Type B pancreatic cell (in vitro differentiated cells): ENCODE data around the gene NOP56. TPM values are rescaled to one million over a fixed set of nuclear protein-coding genes. Genes with fewer than 3 reads are reported as not detected.

Experiments used
- DNase-seq: peaks from one replicate; pipeline ENCODE4 v3.0.0; 2021; ENCODE audit warnings: mixed read lengths; ENCODE audit not compliant: unreplicated experiment; ENCODE audit errors: extremely low spot score
- H3K27ac Mint-ChIP-seq: 2 replicates; pipeline ENCODE4 v1.8.0; 2021; ENCODE audit warnings: mild to moderate bottlenecking, mixed read lengths
- H3K27me3 Mint-ChIP-seq: 2 replicates; pipeline ENCODE4 v1.8.0; 2021; ENCODE audit warnings: mixed read lengths
- H3K36me3 Mint-ChIP-seq: 2 replicates; pipeline ENCODE4 v1.8.0; 2021; ENCODE audit warnings: mixed read lengths
- H3K4me1 Mint-ChIP-seq: one replicate; pipeline ENCODE4 v1.8.0; 2021; ENCODE audit warnings: mixed read lengths; ENCODE audit not compliant: unreplicated experiment
- H3K4me3 Mint-ChIP-seq: 2 replicates; pipeline ENCODE4 v1.8.0; 2021; ENCODE audit warnings: mild to moderate bottlenecking, mixed read lengths
- H3K9me3 Mint-ChIP-seq: 2 replicates; pipeline ENCODE4 v1.8.0; 2021; ENCODE audit warnings: mixed read lengths
- total RNA-seq: library from RNA; stranded (reverse); gene quantifications from 2 replicates; pipeline ENCODE4 v1.2.1, GENCODE V29; 2021; ENCODE audit warnings: low replicate concordance
- TF ChIP-seq, protein P1 (sequence below): fragments of 200-600 bp; sonication (generic); conservative IDR thresholded peaks from 2 replicates; pipeline ENCODE4 v1.5.0; 2021; ENCODE audit warnings: antibody characterized with exemption, mild to moderate bottlenecking

Gene NOP56
- total RNA-seq, 1 donor from 2014 or later, result 364 TPM

DNA sequence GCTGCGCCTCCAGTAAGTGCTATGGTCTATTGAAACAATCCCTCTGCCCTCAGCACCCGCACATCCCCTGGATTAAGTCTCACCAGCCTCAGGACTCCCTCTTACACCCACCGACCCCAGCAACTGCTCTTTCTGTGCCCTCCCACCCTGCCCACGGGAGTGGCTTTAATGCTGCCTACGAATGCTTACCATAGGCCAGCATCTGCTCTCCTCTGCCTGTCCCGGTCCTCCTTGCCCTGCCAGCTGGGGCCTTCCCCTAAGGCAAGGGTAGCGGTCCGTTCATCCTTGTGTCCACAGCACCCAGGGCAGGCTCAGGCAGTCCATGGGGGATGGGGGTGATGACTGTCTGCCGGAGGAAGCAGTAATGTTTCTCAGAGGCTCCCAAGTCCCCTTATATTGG, 44.2 kb downstream of the NOP56 start:
- no peaks in the 10 kb centered on the region for H3K36me3 Mint-ChIP-seq
- DNase-seq, result peak; percentile 60
- H3K4me3 Mint-ChIP-seq, result no peak overlapping the region
- H3K9me3 Mint-ChIP-seq, result no peaks in the 10 kb centered on the region
- peaks cover 65% of the 10 kb centered on the region for H3K27me3 Mint-ChIP-seq
- H3K4me1 Mint-ChIP-seq, result peaks cover 13% of the 10 kb centered on the region
- TF ChIP-seq, protein P1, sequence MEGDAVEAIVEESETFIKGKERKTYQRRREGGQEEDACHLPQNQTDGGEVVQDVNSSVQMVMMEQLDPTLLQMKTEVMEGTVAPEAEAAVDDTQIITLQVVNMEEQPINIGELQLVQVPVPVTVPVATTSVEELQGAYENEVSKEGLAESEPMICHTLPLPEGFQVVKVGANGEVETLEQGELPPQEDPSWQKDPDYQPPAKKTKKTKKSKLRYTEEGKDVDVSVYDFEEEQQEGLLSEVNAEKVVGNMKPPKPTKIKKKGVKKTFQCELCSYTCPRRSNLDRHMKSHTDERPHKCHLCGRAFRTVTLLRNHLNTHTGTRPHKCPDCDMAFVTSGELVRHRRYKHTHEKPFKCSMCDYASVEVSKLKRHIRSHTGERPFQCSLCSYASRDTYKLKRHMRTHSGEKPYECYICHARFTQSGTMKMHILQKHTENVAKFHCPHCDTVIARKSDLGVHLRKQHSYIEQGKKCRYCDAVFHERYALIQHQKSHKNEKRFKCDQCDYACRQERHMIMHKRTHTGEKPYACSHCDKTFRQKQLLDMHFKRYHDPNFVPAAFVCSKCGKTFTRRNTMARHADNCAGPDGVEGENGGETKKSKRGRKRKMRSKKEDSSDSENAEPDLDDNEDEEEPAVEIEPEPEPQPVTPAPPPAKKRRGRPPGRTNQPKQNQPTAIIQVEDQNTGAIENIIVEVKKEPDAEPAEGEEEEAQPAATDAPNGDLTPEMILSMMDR, result no peak
- H3K27ac Mint-ChIP-seq, result no peak overlapping the region

DNA sequence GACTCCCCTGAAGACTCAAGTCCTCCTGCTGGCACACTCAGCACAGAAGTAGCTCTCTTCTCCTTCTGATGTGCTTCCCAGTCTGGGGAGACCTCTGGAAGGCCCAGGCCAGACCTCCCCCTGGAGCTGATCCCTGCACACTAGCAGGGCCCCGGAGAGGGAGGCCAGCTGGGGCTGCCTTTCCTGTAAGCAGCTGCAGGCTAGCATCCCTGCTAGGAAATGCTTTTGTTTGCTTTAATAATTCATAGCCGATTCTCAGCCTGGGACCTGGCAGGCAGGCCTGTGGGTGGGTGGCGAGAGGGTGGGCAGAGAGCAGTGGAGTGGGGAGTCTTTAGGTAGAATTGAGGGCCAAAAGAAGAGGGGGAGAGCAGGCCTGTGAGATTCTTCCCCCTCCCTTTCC, 45.3 kb downstream of the NOP56 start:
- no peak overlapping the region for H3K27ac Mint-ChIP-seq
- no peaks in the 10 kb centered on the region for H3K9me3 Mint-ChIP-seq
- no peaks in the 10 kb centered on the region for H3K36me3 Mint-ChIP-seq
- H3K4me3 Mint-ChIP-seq, result no peak overlapping the region
- peaks cover 9% of the 10 kb centered on the region for H3K4me1 Mint-ChIP-seq
- no peak for DNase-seq
- TF ChIP-seq, protein P1, result no peak
- peaks cover 64% of the 10 kb centered on the region for H3K27me3 Mint-ChIP-seq

DNA sequence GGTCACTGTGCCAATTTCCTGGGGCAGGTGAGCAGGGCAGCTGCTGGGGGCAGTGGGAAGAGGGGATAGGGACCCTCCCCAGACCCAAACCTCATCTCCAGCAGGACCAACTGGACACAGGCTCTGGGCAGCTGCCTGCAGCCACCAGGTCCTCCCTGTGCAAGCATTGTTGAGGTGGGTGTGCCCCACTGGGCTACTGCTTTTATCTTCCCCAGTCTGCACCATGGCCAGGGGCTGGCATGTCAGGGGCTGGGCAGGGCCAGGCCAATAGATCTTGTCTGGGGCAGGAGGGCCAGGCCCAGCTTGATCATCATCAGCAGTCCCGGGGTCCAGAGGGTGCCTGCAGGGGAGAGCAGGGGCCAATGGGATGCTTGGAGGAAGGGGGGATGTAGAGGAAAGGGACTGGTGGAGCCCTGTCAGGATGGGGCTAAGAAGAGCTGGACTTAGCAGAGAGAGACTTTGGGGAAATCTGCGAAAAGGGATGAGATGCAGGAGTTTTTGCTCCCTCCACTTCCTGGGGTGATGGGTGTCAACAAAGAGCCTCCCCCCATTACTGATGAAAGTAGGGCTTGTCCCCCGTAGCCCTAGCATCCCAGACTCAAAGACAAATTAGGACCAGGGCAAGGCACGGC, 45.9 kb downstream of the NOP56 start:
- no peak overlapping the region for H3K4me3 Mint-ChIP-seq
- no peaks in the 10 kb centered on the region for H3K36me3 Mint-ChIP-seq
- TF ChIP-seq, protein P1, result no peak
- H3K4me1 Mint-ChIP-seq, result peaks cover 9% of the 10 kb centered on the region
- H3K27ac Mint-ChIP-seq, result no peak overlapping the region
- no peaks in the 10 kb centered on the region for H3K9me3 Mint-ChIP-seq
- DNase-seq, result peak; percentile 64
- peaks cover 64% of the 10 kb centered on the region for H3K27me3 Mint-ChIP-seq

DNA sequence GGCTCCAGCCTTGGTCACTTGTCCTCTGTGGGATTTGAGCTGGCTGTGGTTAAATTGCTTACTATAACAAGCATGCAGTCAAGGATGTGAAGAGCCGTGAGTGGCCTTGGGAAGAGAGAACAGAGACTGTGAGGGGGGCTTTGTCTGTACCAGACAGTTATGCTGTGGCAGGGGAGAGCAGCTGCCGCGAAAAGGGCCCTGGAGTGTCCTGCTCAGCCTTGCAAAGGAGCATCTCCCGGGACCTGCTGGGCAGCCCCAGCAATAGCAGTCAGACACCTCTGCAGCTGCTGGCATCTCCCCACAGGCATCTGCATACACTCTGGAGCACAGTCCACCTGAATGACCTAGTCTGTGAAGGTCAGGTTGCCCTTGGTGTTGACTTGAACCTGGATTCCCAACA, 46.5 kb downstream of the NOP56 start:
- Mint-ChIP-seq H3K27me3 (peaks cover 63% of the 10 kb centered on the region), H3K27ac (no peak overlapping the region), H3K36me3 (no peaks in the 10 kb centered on the region), H3K9me3 (no peaks in the 10 kb centered on the region), H3K4me3 (no peak overlapping the region), H3K4me1 (peaks cover 9% of the 10 kb centered on the region)
- TF ChIP-seq, protein P1, result no peak
- DNase-seq, result peak; percentile 52

DNA sequence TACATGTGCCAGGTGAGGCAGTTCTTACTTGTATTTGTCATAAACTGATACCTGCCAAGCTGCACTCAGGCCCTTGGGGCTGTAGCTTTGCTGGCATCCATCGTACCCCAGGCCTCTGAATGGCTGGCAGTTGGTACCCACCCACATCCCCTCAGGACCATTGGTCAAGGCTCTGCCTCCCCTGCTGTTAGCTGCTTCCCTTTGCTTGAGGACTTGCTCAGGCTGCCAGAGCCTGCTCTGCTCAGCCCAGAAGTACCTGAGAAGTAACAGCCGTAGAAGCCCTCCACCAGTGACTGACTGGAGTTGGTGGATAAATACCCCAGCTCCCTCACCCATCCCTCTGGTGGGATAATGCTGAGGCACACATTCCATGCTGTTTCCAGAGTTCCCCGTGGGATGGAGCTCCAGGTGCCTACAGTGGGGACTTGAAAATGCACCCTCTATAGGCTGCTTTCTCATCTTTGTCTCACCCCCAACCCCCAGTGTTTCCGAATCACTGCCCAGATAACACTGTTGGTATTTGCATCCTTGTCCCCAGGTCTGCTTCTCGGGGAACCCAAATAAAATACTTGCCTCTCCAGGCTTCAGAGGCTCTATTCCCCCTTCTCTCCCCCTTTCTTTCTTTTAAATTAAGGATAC, 47.5 kb downstream of the NOP56 start:
- peak; percentile 51 for DNase-seq
- H3K36me3 Mint-ChIP-seq, result no peaks in the 10 kb centered on the region
- TF ChIP-seq, protein P1, result no peak
- H3K4me1 Mint-ChIP-seq, result peaks cover 6% of the 10 kb centered on the region
- H3K27me3 Mint-ChIP-seq, result peaks cover 59% of the 10 kb centered on the region
- H3K27ac Mint-ChIP-seq, result no peak overlapping the region
- no peaks in the 10 kb centered on the region for H3K9me3 Mint-ChIP-seq
- no peak overlapping the region for H3K4me3 Mint-ChIP-seq
